ENCODE data around the gene CDK2AP2.

GRCh38 chr11:67482827-67483798 is 24.8 kb downstream of the CDK2AP2 start, which contains the start of gene AIP:
- TF ChIP-seq CTCF (conservative IDR thresholded peaks at IDR 0.05; ENCODE audit: low read depth in 2 of 2) (no peak), POLR2AphosphoS5 (IDR thresholded peaks at IDR 0.05; ENCODE audit: low read depth) (peak; percentile 61), JUNB (IDR thresholded peaks at IDR 0.05; ENCODE audit: unreplicated experiment) (no peak), ZNF114 (CRISPR knock-in tag; IDR thresholded peaks at IDR 0.05) (no peak), EZH2 (IDR thresholded peaks at IDR 0.05; ENCODE audit: low read depth, unreplicated experiment) (no peak), EZH2phosphoT487 (IDR thresholded peaks at IDR 0.05; ENCODE audit: unreplicated experiment) (no peak)
- TF ChIP-seq, protein P1, sequence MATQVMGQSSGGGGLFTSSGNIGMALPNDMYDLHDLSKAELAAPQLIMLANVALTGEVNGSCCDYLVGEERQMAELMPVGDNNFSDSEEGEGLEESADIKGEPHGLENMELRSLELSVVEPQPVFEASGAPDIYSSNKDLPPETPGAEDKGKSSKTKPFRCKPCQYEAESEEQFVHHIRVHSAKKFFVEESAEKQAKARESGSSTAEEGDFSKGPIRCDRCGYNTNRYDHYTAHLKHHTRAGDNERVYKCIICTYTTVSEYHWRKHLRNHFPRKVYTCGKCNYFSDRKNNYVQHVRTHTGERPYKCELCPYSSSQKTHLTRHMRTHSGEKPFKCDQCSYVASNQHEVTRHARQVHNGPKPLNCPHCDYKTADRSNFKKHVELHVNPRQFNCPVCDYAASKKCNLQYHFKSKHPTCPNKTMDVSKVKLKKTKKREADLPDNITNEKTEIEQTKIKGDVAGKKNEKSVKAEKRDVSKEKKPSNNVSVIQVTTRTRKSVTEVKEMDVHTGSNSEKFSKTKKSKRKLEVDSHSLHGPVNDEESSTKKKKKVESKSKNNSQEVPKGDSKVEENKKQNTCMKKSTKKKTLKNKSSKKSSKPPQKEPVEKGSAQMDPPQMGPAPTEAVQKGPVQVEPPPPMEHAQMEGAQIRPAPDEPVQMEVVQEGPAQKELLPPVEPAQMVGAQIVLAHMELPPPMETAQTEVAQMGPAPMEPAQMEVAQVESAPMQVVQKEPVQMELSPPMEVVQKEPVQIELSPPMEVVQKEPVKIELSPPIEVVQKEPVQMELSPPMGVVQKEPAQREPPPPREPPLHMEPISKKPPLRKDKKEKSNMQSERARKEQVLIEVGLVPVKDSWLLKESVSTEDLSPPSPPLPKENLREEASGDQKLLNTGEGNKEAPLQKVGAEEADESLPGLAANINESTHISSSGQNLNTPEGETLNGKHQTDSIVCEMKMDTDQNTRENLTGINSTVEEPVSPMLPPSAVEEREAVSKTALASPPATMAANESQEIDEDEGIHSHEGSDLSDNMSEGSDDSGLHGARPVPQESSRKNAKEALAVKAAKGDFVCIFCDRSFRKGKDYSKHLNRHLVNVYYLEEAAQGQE (IDR thresholded peaks at IDR 0.05; ENCODE audit: unreplicated experiment), result no peak
- TF ChIP-seq, protein P2, sequence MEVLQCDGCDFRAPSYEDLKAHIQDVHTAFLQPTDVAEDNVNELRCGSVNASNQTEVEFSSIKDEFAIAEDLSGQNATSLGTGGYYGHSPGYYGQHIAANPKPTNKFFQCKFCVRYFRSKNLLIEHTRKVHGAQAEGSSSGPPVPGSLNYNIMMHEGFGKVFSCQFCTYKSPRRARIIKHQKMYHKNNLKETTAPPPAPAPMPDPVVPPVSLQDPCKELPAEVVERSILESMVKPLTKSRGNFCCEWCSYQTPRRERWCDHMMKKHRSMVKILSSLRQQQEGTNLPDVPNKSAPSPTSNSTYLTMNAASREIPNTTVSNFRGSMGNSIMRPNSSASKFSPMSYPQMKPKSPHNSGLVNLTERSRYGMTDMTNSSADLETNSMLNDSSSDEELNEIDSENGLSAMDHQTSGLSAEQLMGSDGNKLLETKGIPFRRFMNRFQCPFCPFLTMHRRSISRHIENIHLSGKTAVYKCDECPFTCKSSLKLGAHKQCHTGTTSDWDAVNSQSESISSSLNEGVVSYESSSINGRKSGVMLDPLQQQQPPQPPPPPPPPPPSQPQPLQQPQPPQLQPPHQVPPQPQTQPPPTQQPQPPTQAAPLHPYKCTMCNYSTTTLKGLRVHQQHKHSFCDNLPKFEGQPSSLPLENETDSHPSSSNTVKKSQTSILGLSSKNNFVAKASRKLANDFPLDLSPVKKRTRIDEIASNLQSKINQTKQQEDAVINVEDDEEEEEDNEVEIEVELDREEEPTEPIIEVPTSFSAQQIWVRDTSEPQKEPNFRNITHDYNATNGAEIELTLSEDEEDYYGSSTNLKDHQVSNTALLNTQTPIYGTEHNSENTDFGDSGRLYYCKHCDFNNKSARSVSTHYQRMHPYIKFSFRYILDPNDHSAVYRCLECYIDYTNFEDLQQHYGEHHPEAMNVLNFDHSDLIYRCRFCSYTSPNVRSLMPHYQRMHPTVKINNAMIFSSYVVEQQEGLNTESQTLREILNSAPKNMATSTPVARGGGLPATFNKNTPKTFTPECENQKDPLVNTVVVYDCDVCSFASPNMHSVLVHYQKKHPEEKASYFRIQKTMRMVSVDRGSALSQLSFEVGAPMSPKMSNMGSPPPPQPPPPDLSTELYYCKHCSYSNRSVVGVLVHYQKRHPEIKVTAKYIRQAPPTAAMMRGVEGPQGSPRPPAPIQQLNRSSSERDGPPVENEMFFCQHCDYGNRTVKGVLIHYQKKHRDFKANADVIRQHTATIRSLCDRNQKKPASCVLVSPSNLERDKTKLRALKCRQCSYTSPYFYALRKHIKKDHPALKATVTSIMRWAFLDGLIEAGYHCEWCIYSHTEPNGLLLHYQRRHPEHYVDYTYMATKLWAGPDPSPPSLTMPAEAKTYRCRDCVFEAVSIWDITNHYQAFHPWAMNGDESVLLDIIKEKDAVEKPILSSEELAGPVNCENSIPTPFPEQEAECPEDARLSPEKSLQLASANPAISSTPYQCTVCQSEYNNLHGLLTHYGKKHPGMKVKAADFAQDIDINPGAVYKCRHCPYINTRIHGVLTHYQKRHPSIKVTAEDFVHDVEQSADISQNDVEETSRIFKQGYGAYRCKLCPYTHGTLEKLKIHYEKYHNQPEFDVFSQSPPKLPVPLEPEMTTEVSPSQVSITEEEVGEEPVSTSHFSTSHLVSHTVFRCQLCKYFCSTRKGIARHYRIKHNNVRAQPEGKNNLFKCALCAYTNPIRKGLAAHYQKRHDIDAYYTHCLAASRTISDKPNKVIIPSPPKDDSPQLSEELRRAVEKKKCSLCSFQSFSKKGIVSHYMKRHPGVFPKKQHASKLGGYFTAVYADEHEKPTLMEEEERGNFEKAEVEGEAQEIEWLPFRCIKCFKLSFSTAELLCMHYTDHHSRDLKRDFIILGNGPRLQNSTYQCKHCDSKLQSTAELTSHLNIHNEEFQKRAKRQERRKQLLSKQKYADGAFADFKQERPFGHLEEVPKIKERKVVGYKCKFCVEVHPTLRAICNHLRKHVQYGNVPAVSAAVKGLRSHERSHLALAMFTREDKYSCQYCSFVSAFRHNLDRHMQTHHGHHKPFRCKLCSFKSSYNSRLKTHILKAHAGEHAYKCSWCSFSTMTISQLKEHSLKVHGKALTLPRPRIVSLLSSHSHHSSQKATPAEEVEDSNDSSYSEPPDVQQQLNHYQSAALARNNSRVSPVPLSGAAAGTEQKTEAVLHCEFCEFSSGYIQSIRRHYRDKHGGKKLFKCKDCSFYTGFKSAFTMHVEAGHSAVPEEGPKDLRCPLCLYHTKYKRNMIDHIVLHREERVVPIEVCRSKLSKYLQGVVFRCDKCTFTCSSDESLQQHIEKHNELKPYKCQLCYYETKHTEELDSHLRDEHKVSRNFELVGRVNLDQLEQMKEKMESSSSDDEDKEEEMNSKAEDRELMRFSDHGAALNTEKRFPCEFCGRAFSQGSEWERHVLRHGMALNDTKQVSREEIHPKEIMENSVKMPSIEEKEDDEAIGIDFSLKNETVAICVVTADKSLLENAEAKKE (CRISPR knock-in tag; IDR thresholded peaks at IDR 0.05), result no peak

Measured in GM23338 (cell line).